ENCODE results near the gene SPA17.
A peak's percentile ranks its signal among the peaks of the same experiment; 100 is the strongest.

The SPA17 gene

GRCh38 chr11:124727474-124727873, 53.8 kb downstream of the SPA17 start:
- DNase-seq = no peak

GRCh38 chr11:124728134-124728533, 54.4 kb downstream of the SPA17 start:
- DNase-seq = no peak

- DNase-seq = no peak
These were observed 55.9 kb downstream of the SPA17 start for GRCh38 chr11:124729571-124729970.

- no peak for DNase-seq
These were observed 58.5 kb downstream of the SPA17 start for GRCh38 chr11:124732230-124732629.

GRCh38 chr11:124736736-124737135, 63.0 kb downstream of the SPA17 start:
- no peak for DNase-seq

GRCh38 chr11:124737638-124738305, 64.1 kb downstream of the SPA17 start:
- DNase-seq = no peak

- DNase-seq = no peak
These were observed 65.2 kb downstream of the SPA17 start for GRCh38 chr11:124738713-124739478.

GRCh38 chr11:124739479-124740276, 66.0 kb downstream of the SPA17 start, which contains the start of gene NRGN:
Gene NRGN, plus strand, starts transcription at chr11:124739942. Its CDS starts 143 bp downstream, at chr11:124740085.
- peak; percentile 77 to 80 for DNase-seq

- peak; percentile 57 to 61 for DNase-seq
These were observed 66.7 kb downstream of the SPA17 start for GRCh38 chr11:124740277-124740882.

GRCh38 chr11:124742555-124742954, 68.9 kb downstream of the SPA17 start:
- DNase-seq = no peak

GRCh38 chr11:124743050-124743449, 69.3 kb downstream of the SPA17 start:
- no peak for DNase-seq

GRCh38 chr11:124745270-124745834, 71.6 kb downstream of the SPA17 start:
- no peak for DNase-seq

- no peak for DNase-seq
These were observed 72.3 kb downstream of the SPA17 start for GRCh38 chr11:124745835-124746620.

GRCh38 chr11:124746621-124747243, 73.0 kb downstream of the SPA17 start:
- DNase-seq = peak; percentile 68 to 69
